Embryonic facial prominence (tissue), 1 donor: Measurements from ENCODE around the gene CA5B.
"Not testable (repeated sequence)": the region's sequence is repeated elsewhere in the genome, so short reads cannot be mapped to it uniquely, and the experiment has no call there.

ENCODE experiments used
- DNase-seq: peaks from one replicate; pipeline ENCODE4 v3.0.0-alpha.2; 2016; ENCODE audit errors: extremely low spot score

CA5B gene

GRCh38 chrX:15814771-15815365 lies 76.8 kb downstream of the CA5B start:
- no peak for DNase-seq

- DNase-seq: no peak
Observed at GRCh38 chrX:15815779-15816437, 77.8 kb downstream of the CA5B start.

GRCh38 chrX:15816438-15816809 lies 78.4 kb downstream of the CA5B start:
- no peak for DNase-seq

- DNase-seq: no peak
Observed at GRCh38 chrX:15816886-15817285, 78.8 kb downstream of the CA5B start.

GRCh38 chrX:15820106-15821073 lies 82.3 kb downstream of the CA5B start:
- DNase-seq: no peak

GRCh38 chrX:15822922-15823321 lies 84.9 kb downstream of the CA5B start:
- DNase-seq: no peak

- no peak for DNase-seq
Observed at GRCh38 chrX:15825936-15826335, 87.9 kb downstream of the CA5B start.

- DNase-seq: no peak
Observed at GRCh38 chrX:15829217-15829616, 91.1 kb downstream of the CA5B start.

GRCh38 chrX:15831347-15831746 lies 93.3 kb downstream of the CA5B start:
- DNase-seq: not testable (repeated sequence)

GRCh38 chrX:15834053-15834452 lies 96.0 kb downstream of the CA5B start:
- no peak for DNase-seq

- no peak for DNase-seq
Observed at GRCh38 chrX:15834827-15835595, 96.9 kb downstream of the CA5B start.
